Upper lobe of left lung (tissue), 6 donors: ENCODE data around the gene GID8. TPM values are rescaled to one million over a fixed set of nuclear protein-coding genes. Genes with fewer than 3 reads are reported as not detected.

Experiments used
- ATAC-seq, 2 donors: fragments of 200-7000 bp; cut with Tn5 transposase; one replicate each; pipeline ENCODE4 v1.9.1; 2022; ENCODE audit warnings: mild to moderate bottlenecking in 2 of 2, moderate library complexity in 2 of 2; ENCODE audit not compliant: low FRiP score in 2 of 2
- DNase-seq, 2 donors: peaks; one replicate each; pipeline ENCODE4 v3.0.0-alpha.2; 2019 to 2020
- H3K27ac ChIP-seq, 4 donors: fragments of 200-600 bp; sonication (generic); one replicate each; pipeline ENCODE4 v1.5.1; 2016 to 2019
- H3K27me3 ChIP-seq, 4 donors: fragments of 200-600 bp; sonication (generic); one replicate each; pipeline ENCODE4 v1.5.1; 2017 to 2019
- H3K36me3 ChIP-seq, 4 donors: fragments of 200-600 bp; sonication (generic); one replicate each; pipeline ENCODE4 v1.5.1; 2016 to 2019
- H3K4me1 ChIP-seq, 4 donors: fragments of 200-600 bp; sonication (generic); one replicate each; pipeline ENCODE4 v1.5.1; 2018 to 2019
- H3K4me3 ChIP-seq, 4 donors: fragments of 200-600 bp; sonication (generic); one replicate each; pipeline ENCODE4 v1.5.1; 2017 to 2019; ENCODE audit warnings: mild to moderate bottlenecking in 2 of 4, moderate library complexity in 1 of 4
- H3K9me3 ChIP-seq, 4 donors: fragments of 200-600 bp; sonication (generic); one replicate each; pipeline ENCODE4 v1.5.1; 2018 to 2019
- EP300 ChIP-seq, 4 donors: sonication (generic); formaldehyde crosslinking; IDR thresholded peaks; one replicate each; pipeline ENCODE4 v1.5.1; 2017; ENCODE audit warnings: antibody characterized with exemption in 4 of 4, control low read depth in 2 of 4
- POLR2A ChIP-seq, 4 donors: fragments of 450-650 bp; IDR thresholded peaks; one replicate each; pipeline ENCODE4 v1.5.1; 2016 to 2017; ENCODE audit warnings: antibody characterized with exemption in 4 of 4, mild to moderate bottlenecking in 2 of 4
- POLR2AphosphoS5 ChIP-seq, 2 donors: sonication (generic); formaldehyde crosslinking; IDR thresholded peaks; one replicate each; pipeline ENCODE4 v1.5.1; 2017; ENCODE audit warnings: antibody characterized with exemption in 2 of 2
- WGBS, 2 donors: methylation state at CpG; one replicate each; pipeline ENCODE4 v1.1.5; 2017 to 2018; 5-methylcytosine and 5-hydroxymethylcytosine counted together
- total RNA-seq, 6 donors: library from RNA; depleted of rRNA in 4 of 6; stranded (reverse); fragments of >200 nt in 4 of 6; gene quantifications; one replicate each; pipeline versions ENCODE4 v1.1.0 to v1.2.1, GENCODE V29; 2016 to 2021
- TF ChIP-seq, protein P1 (sequence below), 6 experiments: fragments of 450-650 bp in 4 of 6; fragments of 200-600 bp in 2 of 6; sonication (generic) in 2 of 6; IDR thresholded peaks; one replicate each; pipeline ENCODE4 v1.5.1; 2016 to 2019; ENCODE audit warnings: antibody characterized with exemption in 6 of 6
- donor health status: DM: no; HTN: no; CAD: no; lungs with moderate emphysema.
- donor health status: DM: no; HTN: yes; CAD: no; lungs with severe emphysema.

GID8 gene
- total RNA-seq, 6 donors from 2014 or later, result 18.6 to 33.2 (median 26.3) TPM

DNA sequence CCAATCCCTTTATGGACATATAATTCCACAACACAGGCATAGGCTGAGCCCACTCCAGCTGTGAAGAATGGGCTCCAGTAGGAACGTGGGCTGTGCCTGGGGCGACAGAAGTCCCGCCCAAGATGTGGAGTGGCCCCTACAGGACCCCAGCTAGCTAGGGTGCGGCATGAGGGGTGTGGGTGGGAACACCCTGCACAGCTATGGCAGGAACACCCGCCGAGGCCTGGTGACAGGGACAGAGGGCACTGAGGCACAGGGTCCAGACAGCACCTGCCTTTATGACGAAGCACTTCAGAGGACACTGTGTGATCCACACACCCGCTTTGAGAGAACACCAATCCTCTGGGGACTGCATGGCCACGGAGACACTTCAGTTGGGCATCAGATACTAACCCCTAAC, 48.1 kb upstream of the GID8 start:
- no peaks in the 10 kb centered on the region for H3K27me3 ChIP-seq
- DNase-seq, result no peak
- no peaks in the 10 kb centered on the region for H3K4me1 ChIP-seq
- H3K9me3 ChIP-seq, result no peaks in the 10 kb centered on the region
- H3K4me3 ChIP-seq, result no peak overlapping the region
- 90 to 92% methylated on average over 8 to 9 of the region's 9 CpGs for WGBS, 2 donors
- no peak overlapping the region for H3K27ac ChIP-seq
- ATAC-seq, result no peak
- TF ChIP-seq POLR2AphosphoS5 (IDR thresholded peaks at IDR 0.05) (no peak), POLR2A (IDR thresholded peaks at IDR 0.05) (no peak), EP300 (IDR thresholded peaks at IDR 0.05) (no peak)
- TF ChIP-seq, protein P1, sequence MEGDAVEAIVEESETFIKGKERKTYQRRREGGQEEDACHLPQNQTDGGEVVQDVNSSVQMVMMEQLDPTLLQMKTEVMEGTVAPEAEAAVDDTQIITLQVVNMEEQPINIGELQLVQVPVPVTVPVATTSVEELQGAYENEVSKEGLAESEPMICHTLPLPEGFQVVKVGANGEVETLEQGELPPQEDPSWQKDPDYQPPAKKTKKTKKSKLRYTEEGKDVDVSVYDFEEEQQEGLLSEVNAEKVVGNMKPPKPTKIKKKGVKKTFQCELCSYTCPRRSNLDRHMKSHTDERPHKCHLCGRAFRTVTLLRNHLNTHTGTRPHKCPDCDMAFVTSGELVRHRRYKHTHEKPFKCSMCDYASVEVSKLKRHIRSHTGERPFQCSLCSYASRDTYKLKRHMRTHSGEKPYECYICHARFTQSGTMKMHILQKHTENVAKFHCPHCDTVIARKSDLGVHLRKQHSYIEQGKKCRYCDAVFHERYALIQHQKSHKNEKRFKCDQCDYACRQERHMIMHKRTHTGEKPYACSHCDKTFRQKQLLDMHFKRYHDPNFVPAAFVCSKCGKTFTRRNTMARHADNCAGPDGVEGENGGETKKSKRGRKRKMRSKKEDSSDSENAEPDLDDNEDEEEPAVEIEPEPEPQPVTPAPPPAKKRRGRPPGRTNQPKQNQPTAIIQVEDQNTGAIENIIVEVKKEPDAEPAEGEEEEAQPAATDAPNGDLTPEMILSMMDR (IDR thresholded peaks at IDR 0.05), result no peak
- peaks cover 64 to 94% (median 76%) of the 10 kb centered on the region in 4 donors for H3K36me3 ChIP-seq

DNA sequence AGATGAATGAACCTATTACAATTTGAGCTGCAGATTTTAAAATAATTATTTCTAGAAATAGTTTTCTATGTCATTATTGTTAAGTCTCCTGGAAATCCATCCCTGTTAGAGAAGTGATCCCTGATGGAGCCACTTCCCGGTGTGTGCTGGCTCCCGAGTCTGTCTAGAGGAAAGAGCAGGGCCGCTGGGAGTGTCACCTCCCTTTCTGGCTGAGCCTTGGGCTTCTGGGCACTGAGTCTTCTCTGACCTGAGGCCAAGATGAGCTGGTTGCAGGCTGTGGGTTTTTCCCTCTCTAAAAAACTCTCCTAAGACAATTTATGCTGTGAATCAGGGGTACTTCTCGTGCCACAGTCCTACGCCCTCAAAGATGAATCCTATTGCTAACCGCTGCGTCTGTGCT, 47.5 kb upstream of the GID8 start:
- H3K27ac ChIP-seq, result no peak overlapping the region
- 89 to 94% methylated on average over 3 to 7 of the region's 7 CpGs for WGBS, 2 donors
- H3K4me1 ChIP-seq, result no peaks in the 10 kb centered on the region
- H3K4me3 ChIP-seq, result no peak overlapping the region
- H3K36me3 ChIP-seq, result peaks cover 64 to 100% (median 80%) of the 10 kb centered on the region in 4 donors
- no peak for ATAC-seq
- TF ChIP-seq, protein P1 (IDR thresholded peaks at IDR 0.05), result no peak
- TF ChIP-seq POLR2AphosphoS5 (IDR thresholded peaks at IDR 0.05) (no peak), POLR2A (IDR thresholded peaks at IDR 0.05) (no peak), EP300 (IDR thresholded peaks at IDR 0.05) (no peak)
- no peak for DNase-seq
- H3K27me3 ChIP-seq, result no peaks in the 10 kb centered on the region
- H3K9me3 ChIP-seq, result no peaks in the 10 kb centered on the region

DNA sequence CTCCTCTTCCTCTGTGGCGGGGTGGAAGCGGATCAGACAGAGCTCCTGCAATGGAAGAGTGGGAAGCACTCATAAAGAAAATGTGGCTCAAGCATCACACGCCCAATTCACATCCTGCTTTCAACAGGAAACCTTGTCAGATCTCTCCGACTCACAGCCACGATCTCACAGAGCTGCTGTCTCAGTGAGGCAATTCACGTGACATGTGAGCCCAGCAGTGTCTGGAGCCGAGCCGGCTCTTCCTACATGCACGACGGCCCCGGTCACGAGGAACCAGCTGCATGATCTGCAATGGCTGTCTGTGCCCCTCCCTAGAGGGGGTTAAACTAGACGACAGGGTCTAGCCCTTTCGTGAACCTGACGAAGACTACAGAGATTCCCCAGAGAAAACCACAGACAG, 46.8 kb upstream of the GID8 start:
- no peak for ATAC-seq
- no peak overlapping the region for H3K4me3 ChIP-seq
- TF ChIP-seq, protein P1 (IDR thresholded peaks at IDR 0.05), result no peak
- TF ChIP-seq EP300 (IDR thresholded peaks at IDR 0.05) (no peak), POLR2AphosphoS5 (IDR thresholded peaks at IDR 0.05) (no peak)
- peaks cover 64 to 100% (median 84%) of the 10 kb centered on the region in 4 donors for H3K36me3 ChIP-seq
- H3K27me3 ChIP-seq, result no peaks in the 10 kb centered on the region
- no peak overlapping the region for H3K27ac ChIP-seq
- H3K9me3 ChIP-seq, result no peaks in the 10 kb centered on the region
- DNase-seq, result no peak
- 78 to 87% methylated on average over 10 to 15 of the region's 15 CpGs for WGBS, 2 donors
- H3K4me1 ChIP-seq, result no peaks in the 10 kb centered on the region

DNA sequence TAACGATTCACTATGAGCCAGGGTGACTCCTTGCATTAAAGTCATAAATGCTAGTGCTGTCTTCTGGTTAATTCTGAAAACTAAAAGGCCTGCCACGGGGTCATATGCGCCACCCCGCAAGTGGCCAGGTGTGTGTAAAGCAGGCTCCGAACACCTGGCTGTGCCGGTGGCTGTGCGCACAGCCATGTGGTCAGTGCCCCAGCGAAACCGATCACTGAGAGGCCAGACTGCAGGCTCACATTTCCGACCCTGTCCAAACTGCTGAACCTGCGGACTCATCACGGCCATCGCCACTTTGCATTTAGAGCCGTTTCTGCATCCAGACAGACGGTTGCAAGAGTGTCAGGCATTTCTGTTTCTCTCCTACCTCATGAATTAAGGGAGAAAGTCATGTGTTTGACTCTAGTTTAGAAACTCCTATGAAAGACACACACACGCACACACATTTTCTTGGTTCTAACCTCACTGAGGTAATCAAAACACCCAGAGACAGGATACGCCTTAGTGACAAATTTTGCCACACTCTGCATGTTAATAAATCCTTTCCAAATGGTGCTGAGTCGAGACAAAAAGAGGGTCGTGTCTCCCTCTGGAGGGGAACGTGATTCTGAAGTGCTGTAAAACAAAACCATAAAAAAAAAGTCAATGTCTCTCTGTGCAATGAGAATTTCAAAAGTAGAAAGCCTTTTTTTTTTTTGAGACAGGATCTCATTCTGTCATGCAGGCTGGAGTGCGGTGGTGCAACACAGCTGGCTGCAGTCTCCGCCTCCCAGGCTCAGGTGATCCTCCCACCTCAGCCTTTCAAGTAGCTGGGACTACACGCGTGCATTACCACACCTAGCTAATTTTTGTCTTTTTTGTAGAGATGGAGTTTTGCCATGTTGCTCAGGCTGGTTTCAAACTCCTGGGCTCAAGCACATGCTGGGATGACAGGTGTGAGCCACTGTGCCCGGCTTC, 45.3 kb upstream of the GID8 start:
- 89 to 90% methylated on average over 22 to 25 of the region's 25 CpGs for WGBS, 2 donors
- Histone ChIP-seq H3K4me1 (no peaks in the 10 kb centered on the region), H3K4me3 (no peak overlapping the region), H3K27me3 (no peaks in the 10 kb centered on the region), H3K36me3 (peaks cover 64 to 91% (median 87%) of the 10 kb centered on the region in 4 donors), H3K27ac (no peak overlapping the region), H3K9me3 (no peaks in the 10 kb centered on the region)
- ATAC-seq (no peak), DNase-seq (no peak)
- no peak for TF ChIP-seq POLR2A (IDR thresholded peaks at IDR 0.05)

DNA sequence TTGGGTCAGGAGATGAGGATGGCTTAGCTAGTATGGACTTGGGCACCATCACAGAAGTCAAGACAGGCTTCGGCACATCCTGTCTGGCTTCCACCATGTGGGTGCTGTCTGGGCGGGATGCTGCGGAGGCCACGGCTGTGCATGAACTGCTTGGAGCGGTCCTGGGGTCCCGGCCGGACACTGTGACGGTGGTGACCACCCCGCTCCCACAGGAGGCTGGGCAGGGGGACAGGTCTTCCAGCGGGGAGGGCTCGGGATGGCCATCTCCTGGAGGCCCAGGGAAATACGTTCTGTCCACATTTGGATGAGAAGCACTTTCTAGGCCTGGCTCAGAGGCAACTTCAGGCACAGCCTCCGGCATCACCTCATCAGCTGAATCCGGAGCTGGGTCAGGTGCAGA, 44.2 kb upstream of the GID8 start:
- H3K9me3 ChIP-seq, result no peaks in the 10 kb centered on the region
- H3K4me1 ChIP-seq, result no peaks in the 10 kb centered on the region
- WGBS, 2 donors, result 93 to 100% methylated on average over 9 to 14 of the region's 14 CpGs
- no peak for ATAC-seq
- H3K27ac ChIP-seq, result no peak overlapping the region
- peaks cover 59 to 80% (median 76%) of the 10 kb centered on the region in 4 donors for H3K36me3 ChIP-seq
- no peak for DNase-seq
- H3K4me3 ChIP-seq, result no peak overlapping the region
- TF ChIP-seq POLR2A (IDR thresholded peaks at IDR 0.05) (no peak), EP300 (IDR thresholded peaks at IDR 0.05) (no peak), POLR2AphosphoS5 (IDR thresholded peaks at IDR 0.05) (no peak)
- TF ChIP-seq, protein P1 (IDR thresholded peaks at IDR 0.05), result no peak
- H3K27me3 ChIP-seq, result no peaks in the 10 kb centered on the region
